Upper lobe of left lung (tissue), 6 donors: ENCODE measurements around the gene MROH8. TPM values are rescaled to one million over a fixed set of nuclear protein-coding genes. Genes with fewer than 3 reads are reported as not detected.

Experiments used
- ATAC-seq, 2 donors: fragments of 200-7000 bp; cut with Tn5 transposase; one replicate each; pipeline ENCODE4 v1.9.1; 2022; ENCODE audit warnings: mild to moderate bottlenecking in 2 of 2, moderate library complexity in 2 of 2; ENCODE audit not compliant: low FRiP score in 2 of 2
- DNase-seq, 2 donors: peaks; one replicate each; pipeline ENCODE4 v3.0.0-alpha.2; 2019 to 2020
- H3K27ac ChIP-seq, 4 donors: fragments of 200-600 bp; sonication (generic); one replicate each; pipeline ENCODE4 v1.5.1; 2016 to 2019
- H3K27me3 ChIP-seq, 4 donors: fragments of 200-600 bp; sonication (generic); one replicate each; pipeline ENCODE4 v1.5.1; 2017 to 2019
- H3K36me3 ChIP-seq, 4 donors: fragments of 200-600 bp; sonication (generic); one replicate each; pipeline ENCODE4 v1.5.1; 2016 to 2019
- H3K4me1 ChIP-seq, 4 donors: fragments of 200-600 bp; sonication (generic); one replicate each; pipeline ENCODE4 v1.5.1; 2018 to 2019
- H3K4me3 ChIP-seq, 4 donors: fragments of 200-600 bp; sonication (generic); one replicate each; pipeline ENCODE4 v1.5.1; 2017 to 2019; ENCODE audit warnings: mild to moderate bottlenecking in 2 of 4, moderate library complexity in 1 of 4
- H3K9me3 ChIP-seq, 4 donors: fragments of 200-600 bp; sonication (generic); one replicate each; pipeline ENCODE4 v1.5.1; 2018 to 2019
- EP300 ChIP-seq, 4 donors: sonication (generic); formaldehyde crosslinking; IDR thresholded peaks; one replicate each; pipeline ENCODE4 v1.5.1; 2017; ENCODE audit warnings: antibody characterized with exemption in 4 of 4, control low read depth in 2 of 4
- POLR2A ChIP-seq, 4 donors: fragments of 450-650 bp; IDR thresholded peaks; one replicate each; pipeline ENCODE4 v1.5.1; 2016 to 2017; ENCODE audit warnings: antibody characterized with exemption in 4 of 4, mild to moderate bottlenecking in 2 of 4
- POLR2AphosphoS5 ChIP-seq, 2 donors: sonication (generic); formaldehyde crosslinking; IDR thresholded peaks; one replicate each; pipeline ENCODE4 v1.5.1; 2017; ENCODE audit warnings: antibody characterized with exemption in 2 of 2
- WGBS, 2 donors: methylation state at CpG; one replicate each; pipeline ENCODE4 v1.1.5; 2017 to 2018; 5-methylcytosine and 5-hydroxymethylcytosine counted together
- total RNA-seq, 6 donors: library from RNA; depleted of rRNA in 4 of 6; stranded (reverse); fragments of >200 nt in 4 of 6; gene quantifications; one replicate each; pipeline versions ENCODE4 v1.1.0 to v1.2.1, GENCODE V29; 2016 to 2021
- TF ChIP-seq, protein P1 (sequence below), 6 experiments: fragments of 450-650 bp in 4 of 6; fragments of 200-600 bp in 2 of 6; sonication (generic) in 2 of 6; IDR thresholded peaks; one replicate each; pipeline ENCODE4 v1.5.1; 2016 to 2019; ENCODE audit warnings: antibody characterized with exemption in 6 of 6
- donor health status: DM: no; HTN: no; CAD: no; lungs with moderate emphysema.
- donor health status: DM: no; HTN: yes; CAD: no; lungs with severe emphysema.

The MROH8 gene
- total RNA-seq, 6 donors from 2014 or later = 1.1 to 5.9 (median 2.2) TPM

- no peaks in the 10 kb centered on the region for H3K9me3 ChIP-seq
- no peak overlapping the region for H3K4me3 ChIP-seq
- no peak overlapping the region for H3K27ac ChIP-seq
- DNase-seq (no peak), ATAC-seq (no peak)
- WGBS, 2 donors = 94 to 100% methylated on average over 1 of the region's 1 CpG
- H3K27me3 ChIP-seq = no peaks in the 10 kb centered on the region
- peaks cover 0 to 6% (median 0%) of the 10 kb centered on the region in 4 donors for H3K36me3 ChIP-seq
- no peaks in the 10 kb centered on the region for H3K4me1 ChIP-seq
- no peak for TF ChIP-seq POLR2A (IDR thresholded peaks at IDR 0.05)
- no peak for TF ChIP-seq EP300 (IDR thresholded peaks at IDR 0.05)
- no peak for TF ChIP-seq POLR2AphosphoS5 (IDR thresholded peaks at IDR 0.05)
- TF ChIP-seq, protein P1, sequence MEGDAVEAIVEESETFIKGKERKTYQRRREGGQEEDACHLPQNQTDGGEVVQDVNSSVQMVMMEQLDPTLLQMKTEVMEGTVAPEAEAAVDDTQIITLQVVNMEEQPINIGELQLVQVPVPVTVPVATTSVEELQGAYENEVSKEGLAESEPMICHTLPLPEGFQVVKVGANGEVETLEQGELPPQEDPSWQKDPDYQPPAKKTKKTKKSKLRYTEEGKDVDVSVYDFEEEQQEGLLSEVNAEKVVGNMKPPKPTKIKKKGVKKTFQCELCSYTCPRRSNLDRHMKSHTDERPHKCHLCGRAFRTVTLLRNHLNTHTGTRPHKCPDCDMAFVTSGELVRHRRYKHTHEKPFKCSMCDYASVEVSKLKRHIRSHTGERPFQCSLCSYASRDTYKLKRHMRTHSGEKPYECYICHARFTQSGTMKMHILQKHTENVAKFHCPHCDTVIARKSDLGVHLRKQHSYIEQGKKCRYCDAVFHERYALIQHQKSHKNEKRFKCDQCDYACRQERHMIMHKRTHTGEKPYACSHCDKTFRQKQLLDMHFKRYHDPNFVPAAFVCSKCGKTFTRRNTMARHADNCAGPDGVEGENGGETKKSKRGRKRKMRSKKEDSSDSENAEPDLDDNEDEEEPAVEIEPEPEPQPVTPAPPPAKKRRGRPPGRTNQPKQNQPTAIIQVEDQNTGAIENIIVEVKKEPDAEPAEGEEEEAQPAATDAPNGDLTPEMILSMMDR (IDR thresholded peaks at IDR 0.05) = no peak
Measured at GRCh38 chr20:37165031-37165430, 14.3 kb downstream of the MROH8 start.

GRCh38 chr20:37163832-37164554 lies 15.4 kb downstream of the MROH8 start:
- WGBS, 2 donors = 89 to 91% methylated on average over 4 of the region's 4 CpGs
- Histone ChIP-seq H3K27ac (no peak overlapping the region), H3K9me3 (no peaks in the 10 kb centered on the region), H3K4me1 (no peaks in the 10 kb centered on the region), H3K4me3 (no peak overlapping the region), H3K36me3 (peaks cover 0 to 6% (median 0%) of the 10 kb centered on the region in 4 donors), H3K27me3 (no peaks in the 10 kb centered on the region)
- no peak for ATAC-seq
- TF ChIP-seq EP300 (IDR thresholded peaks at IDR 0.05) (no peak), POLR2A (IDR thresholded peaks at IDR 0.05) (no peak), POLR2AphosphoS5 (IDR thresholded peaks at IDR 0.05) (no peak)
- TF ChIP-seq, protein P1 (IDR thresholded peaks at IDR 0.05) = no peak
- no peak for DNase-seq

- no peak for TF ChIP-seq POLR2A (IDR thresholded peaks at IDR 0.05)
- TF ChIP-seq POLR2AphosphoS5 (IDR thresholded peaks at IDR 0.05) = no peak
- TF ChIP-seq, protein P1 (IDR thresholded peaks at IDR 0.05) = no peak
- no peak for TF ChIP-seq EP300 (IDR thresholded peaks at IDR 0.05)
- Histone ChIP-seq H3K4me1 (no peaks in the 10 kb centered on the region), H3K27ac (no peak overlapping the region), H3K36me3 (peaks cover 0 to 6% (median 0%) of the 10 kb centered on the region in 4 donors), H3K9me3 (no peaks in the 10 kb centered on the region), H3K4me3 (no peak overlapping the region), H3K27me3 (no peaks in the 10 kb centered on the region)
- no peak for ATAC-seq
- 76 to 87% methylated on average over 6 of the region's 6 CpGs for WGBS, 2 donors
- DNase-seq = no peak
Measured at GRCh38 chr20:37162646-37163045, 16.7 kb downstream of the MROH8 start.

- ATAC-seq = no peak
- no peak overlapping the region for H3K4me3 ChIP-seq
- 77 to 79% methylated on average over 12 of the region's 12 CpGs for whole genome bisulfite sequencing, 2 donors
- H3K27me3 ChIP-seq = no peaks in the 10 kb centered on the region
- H3K9me3 ChIP-seq = no peaks in the 10 kb centered on the region
- no peak overlapping the region for H3K27ac ChIP-seq
- no peaks in the 10 kb centered on the region for H3K4me1 ChIP-seq
- TF ChIP-seq POLR2A (IDR thresholded peaks at IDR 0.05) = no peak
- TF ChIP-seq EP300 (IDR thresholded peaks at IDR 0.05) = no peak
- H3K36me3 ChIP-seq = no peaks in the 10 kb centered on the region
- no peak for DNase-seq
Measured at GRCh38 chr20:37161830-37162549, 17.4 kb downstream of the MROH8 start.

DNA sequence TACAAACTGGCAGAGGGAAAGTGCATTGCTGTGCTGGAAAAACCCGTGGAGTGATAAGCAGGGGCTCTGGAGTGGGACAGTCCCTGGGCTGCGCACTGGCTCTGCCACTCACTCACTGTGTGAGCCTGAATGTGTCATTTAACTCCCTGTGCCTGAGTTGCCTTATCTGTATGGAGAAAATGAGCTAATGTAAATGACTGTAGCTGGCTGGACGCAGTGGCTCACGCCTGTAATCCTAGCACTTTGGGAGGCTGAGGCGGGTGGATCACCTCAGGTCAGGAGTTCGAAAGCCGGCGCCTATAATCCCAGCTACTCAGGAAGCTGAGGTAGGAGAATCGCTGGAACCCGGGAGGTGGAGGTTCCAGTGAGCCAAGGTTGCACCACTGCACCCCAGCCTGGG lies 18.7 kb downstream of the MROH8 start:
- Histone ChIP-seq H3K27me3 (no peaks in the 10 kb centered on the region), H3K36me3 (no peaks in the 10 kb centered on the region), H3K27ac (no peak overlapping the region), H3K4me1 (no peaks in the 10 kb centered on the region), H3K4me3 (no peak overlapping the region), H3K9me3 (no peaks in the 10 kb centered on the region)
- 85 to 95% methylated on average over 10 of the region's 10 CpGs for WGBS, 2 donors
- ATAC-seq = no peak
- DNase-seq = no peak
- TF ChIP-seq POLR2A (IDR thresholded peaks at IDR 0.05) (no peak), EP300 (IDR thresholded peaks at IDR 0.05) (no peak), POLR2AphosphoS5 (IDR thresholded peaks at IDR 0.05) (no peak)
- TF ChIP-seq, protein P1 (IDR thresholded peaks at IDR 0.05) = no peak
